ENCODE data around the gene IQCE. TPM values are rescaled to one million over a fixed set of nuclear protein-coding genes. Genes with fewer than 3 reads are reported as not detected.
A peak's percentile ranks its signal among the peaks of the same experiment; 100 is the strongest.

The IQCE gene
- total RNA-seq, 2 donors from 2014 or later, result 28.5 to 30.5 TPM

GRCh38 chr7:2661602-2662272 lies 103.0 kb downstream of the IQCE start:
- intact Hi-C loops (cut with DNase I, micrococcal nuclease), result no loop called here
- peak; percentile 25 to 41 for DNase-seq
- ATAC-seq, result peak; percentile 61

DNA sequence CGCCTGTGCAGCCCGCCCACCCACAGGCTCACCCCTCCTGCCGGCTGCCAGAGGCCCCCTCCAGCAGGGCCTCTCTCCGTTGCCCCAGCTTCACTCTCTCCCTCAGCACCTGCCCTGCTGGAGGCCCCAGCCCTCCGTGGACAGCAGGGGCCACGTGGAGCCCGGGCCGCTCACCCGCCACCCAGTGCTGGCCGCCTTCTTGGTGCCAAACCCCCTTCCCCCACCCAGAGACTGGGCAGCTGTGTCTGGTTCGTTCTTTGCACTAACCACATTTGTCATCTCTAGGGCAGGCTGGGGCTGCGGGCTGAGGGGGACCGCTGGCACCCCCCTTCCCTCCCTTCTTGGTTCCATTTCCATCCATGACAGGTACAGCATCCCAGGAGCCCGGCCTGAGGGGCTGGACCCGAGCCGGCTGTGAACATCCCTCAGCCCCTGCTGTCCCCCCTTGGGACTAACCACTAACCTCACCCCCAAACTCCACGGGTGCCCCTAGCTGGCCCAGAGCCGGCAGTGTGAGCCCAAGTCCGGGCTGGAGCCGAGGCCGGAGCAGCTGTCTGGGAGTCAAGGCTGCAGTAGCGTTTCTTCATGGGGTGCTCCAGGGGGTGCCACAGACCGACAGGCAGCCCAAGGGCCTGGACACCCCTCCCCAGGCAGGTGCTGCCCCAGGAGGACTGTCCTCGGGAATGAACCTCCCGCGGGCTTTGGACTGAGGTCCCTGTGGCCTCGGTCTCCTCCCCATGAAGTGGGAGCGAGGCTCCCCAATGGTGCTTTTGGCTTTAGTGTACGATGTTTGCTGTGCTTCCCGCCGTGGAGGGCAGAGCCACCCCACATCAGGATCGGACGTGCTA lies 103.7 kb downstream of the IQCE start:
- ATAC-seq, result no peak
- intact Hi-C loops (cut with DNase I, micrococcal nuclease), result no loop called here
- DNase-seq, result peak in 1 of 2 donors; percentile 21

- DNase-seq (peak in 1 of 2 donors; percentile 29), ATAC-seq (peak; percentile 31)
- intact Hi-C loops (cut with DNase I, micrococcal nuclease), result no loop called here
These were observed 104.5 kb downstream of the IQCE start for GRCh38 chr7:2663121-2663886.

DNA sequence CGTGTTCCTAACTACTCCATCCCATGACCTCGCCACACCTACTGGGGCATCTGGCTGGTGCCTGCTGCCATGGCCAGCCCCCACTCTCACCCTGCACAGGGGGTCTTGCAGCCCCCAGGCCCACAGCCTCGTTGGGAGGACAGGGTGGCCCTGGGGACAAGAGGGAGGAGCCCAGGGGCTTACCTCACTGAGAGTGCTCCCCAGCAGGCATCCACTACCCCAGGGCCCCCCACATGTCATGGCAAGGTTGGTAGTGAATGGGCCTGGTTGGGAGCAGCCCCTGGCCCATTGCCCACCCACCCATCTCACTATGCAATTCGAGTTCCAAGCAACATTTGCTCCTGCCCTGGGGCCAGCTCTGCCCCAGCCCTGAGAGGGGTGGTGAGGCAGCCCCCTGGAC lies 105.2 kb downstream of the IQCE start:
- no peak for ATAC-seq
- DNase-seq, result no peak
- intact Hi-C loops (cut with DNase I, micrococcal nuclease), result no loop called here

Small RNA genes within 50 kb of the gene (microRNA-seq; reads per million reads assigned to microRNA genes)
- 0 reads per million in 2 donors for gene MIR4648

Other genes with a start within 250 kb of the IQCE start
- 10 to 100 TPM; 21.8 to 38.0 TPM for gene SNX8, start 244.5 kb upstream of the IQCE start, total RNA-seq
- gene EIF3B, start 204.2 kb upstream of the IQCE start, total RNA-seq, result 100 to 1,000 TPM in 1 of 2 donors, 10 to 100 TPM in 1; 90.4 to 105 TPM
- 10 to 100 TPM; 11.5 to 12.6 TPM for gene CHST12, start 155.4 kb upstream of the IQCE start, total RNA-seq
- gene GRIFIN, start 82.6 kb upstream of the IQCE start, total RNA-seq, result not detected
- 10 to 100 TPM; 48.3 to 70.1 TPM for gene LFNG, start 39.2 kb upstream of the IQCE start, total RNA-seq
- 10 to 100 TPM; 21.8 to 21.9 TPM for gene BRAT1, start 3.5 kb upstream of the IQCE start, total RNA-seq
- 10 to 100 TPM; 31.3 to 51.0 TPM for gene TTYH3, start 73.0 kb downstream of the IQCE start, total RNA-seq
- under 1 TPM in 1 of 2 donors, not detected in 1; 0.28 TPM for gene AMZ1, start 129.2 kb downstream of the IQCE start, total RNA-seq

Measured in left colon (tissue), 2 donors.